ENCODE data around the gene CEP43.

GRCh38 chr6:166956444-166957086 lies 42.6 kb upstream of the CEP43 start, which contains the start of gene RNASET2:
- TF ChIP-seq POLR2A (IDR thresholded peaks at IDR 0.05; ENCODE audit: low read depth, low read length) (peak; percentile 72; the same call in 1 of the 2 replicates), POLR2AphosphoS5 (IDR thresholded peaks at IDR 0.05; ENCODE audit: low read depth, low read length) (0 out of 2 replicates have a peak, but pooled peaks have one; percentile 36), TAF1 (IDR thresholded peaks at IDR 0.05; ENCODE audit: borderline replicate concordance, low read depth, low read length) (peak; percentile 31; the same call in 1 of the 2 replicates)

All from GM12892 (cell line).